ENCODE data around the gene KRT10.
"Not testable (repeated sequence)": the region's sequence is repeated elsewhere in the genome, so short reads cannot be mapped to it uniquely, and the experiment has no call there.

Gene KRT10

DNA sequence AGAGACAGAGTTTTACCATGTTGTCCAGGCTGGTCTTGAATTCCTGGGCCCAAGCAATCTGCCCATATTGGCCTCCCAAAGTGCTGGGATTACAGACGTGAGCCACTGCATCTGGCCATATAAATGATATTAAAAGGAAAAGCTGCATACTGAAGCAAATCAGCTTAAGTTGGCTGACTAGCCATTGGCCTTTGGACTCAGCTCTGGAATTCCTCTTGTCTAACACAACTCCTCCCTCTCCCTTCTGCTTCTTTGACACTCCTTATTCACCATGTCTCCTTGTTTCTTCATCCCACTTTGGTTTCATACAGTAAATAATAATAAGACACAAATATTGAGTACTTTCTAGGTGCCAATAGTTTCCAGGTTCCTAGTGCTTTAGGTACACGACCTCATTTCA lies 37.1 kb upstream of the KRT10 start:
- TF ChIP-seq CTCF (IDR thresholded peaks at IDR 0.05) (no peak), ZFX (IDR thresholded peaks at IDR 0.05; ENCODE audit: borderline replicate concordance) (no peak)

DNA sequence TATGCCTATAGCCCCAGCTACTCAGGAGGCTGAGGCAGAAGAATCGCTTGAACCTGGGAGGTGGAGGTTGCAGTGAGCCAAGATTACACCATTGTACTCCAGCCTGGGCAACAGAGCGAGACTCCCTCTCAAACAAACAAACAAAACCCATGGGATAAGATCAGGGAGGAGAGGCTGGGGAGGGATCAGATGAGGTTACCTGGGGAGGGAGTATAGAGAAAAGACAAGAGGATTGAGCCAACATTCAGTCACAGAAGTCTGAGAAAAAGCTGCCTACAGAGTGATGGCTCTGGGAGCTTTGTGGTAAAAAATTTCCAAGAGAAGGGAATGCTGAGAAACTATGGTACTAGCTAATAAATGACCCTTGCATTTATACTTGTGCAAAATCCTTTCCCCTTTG lies 36.3 kb upstream of the KRT10 start:
- not testable (repeated sequence) for H3K27ac ChIP-seq

More for the DNA sequence above, 37.1 kb upstream of the KRT10 start:
- H3K27ac ChIP-seq: no peak overlapping the region

DNA sequence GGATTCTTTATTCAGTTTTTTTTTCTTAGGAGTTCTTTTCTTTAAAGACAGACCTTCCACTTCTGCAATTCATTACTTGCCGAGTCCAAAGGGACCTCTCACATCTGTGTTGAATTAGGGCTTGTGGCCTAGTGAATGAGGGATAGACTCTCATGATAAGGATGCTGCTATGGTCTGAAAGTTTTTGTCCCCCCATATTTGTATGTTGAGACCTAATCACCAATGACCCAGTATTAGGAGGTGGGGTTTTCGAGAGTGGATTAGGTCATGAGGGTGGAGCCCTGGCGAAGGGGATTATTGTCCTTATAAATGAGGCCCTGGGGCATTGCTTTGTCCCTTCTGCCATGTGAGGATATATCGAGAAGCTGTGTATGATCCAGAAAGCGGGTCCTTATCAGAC lies 35.1 kb upstream of the KRT10 start:
- no peak for TF ChIP-seq ZFX (IDR thresholded peaks at IDR 0.05; ENCODE audit: borderline replicate concordance)
- TF ChIP-seq CTCF (IDR thresholded peaks at IDR 0.05): no peak
- no peak overlapping the region for H3K27ac ChIP-seq

DNA sequence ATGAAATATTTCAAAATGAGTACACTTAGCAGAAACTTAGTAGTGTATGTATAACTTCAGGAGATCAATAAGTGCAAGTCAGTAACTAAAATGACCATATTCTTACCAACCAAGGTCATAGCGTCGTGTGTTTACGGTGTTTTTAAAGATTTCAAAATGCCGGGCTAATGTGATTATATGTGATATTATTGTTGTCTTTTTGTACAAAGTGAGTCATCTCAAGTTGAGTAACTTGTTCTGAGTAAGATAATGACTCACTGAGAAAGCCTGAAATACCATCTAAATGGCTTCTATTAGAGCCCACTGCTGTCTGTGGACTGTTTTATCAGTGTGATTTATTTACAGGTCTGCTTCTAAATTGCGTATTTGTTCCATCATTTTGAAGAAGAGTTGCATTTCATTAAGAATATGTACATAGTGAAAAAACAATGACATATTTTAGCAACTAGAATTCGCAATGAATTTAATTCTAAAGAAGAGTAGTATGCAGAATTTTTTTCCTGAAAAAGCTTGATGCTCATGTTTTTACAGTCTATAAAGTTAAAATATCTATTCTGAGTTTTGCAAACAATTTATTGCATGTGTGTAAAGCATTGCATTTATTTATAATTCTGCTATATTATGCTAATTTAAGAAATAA lies 31.9 kb upstream of the KRT10 start:
- no peak for TF ChIP-seq CTCF (IDR thresholded peaks at IDR 0.05)
- TF ChIP-seq ZFX (IDR thresholded peaks at IDR 0.05; ENCODE audit: borderline replicate concordance): no peak
- H3K27ac ChIP-seq: no peak overlapping the region

- H3K27ac ChIP-seq: no peak overlapping the region
- TF ChIP-seq CTCF (IDR thresholded peaks at IDR 0.05) (no peak), ZFX (IDR thresholded peaks at IDR 0.05; ENCODE audit: borderline replicate concordance) (no peak)
Observed at GRCh38 chr17:40852364-40852763, 29.9 kb upstream of the KRT10 start.

DNA sequence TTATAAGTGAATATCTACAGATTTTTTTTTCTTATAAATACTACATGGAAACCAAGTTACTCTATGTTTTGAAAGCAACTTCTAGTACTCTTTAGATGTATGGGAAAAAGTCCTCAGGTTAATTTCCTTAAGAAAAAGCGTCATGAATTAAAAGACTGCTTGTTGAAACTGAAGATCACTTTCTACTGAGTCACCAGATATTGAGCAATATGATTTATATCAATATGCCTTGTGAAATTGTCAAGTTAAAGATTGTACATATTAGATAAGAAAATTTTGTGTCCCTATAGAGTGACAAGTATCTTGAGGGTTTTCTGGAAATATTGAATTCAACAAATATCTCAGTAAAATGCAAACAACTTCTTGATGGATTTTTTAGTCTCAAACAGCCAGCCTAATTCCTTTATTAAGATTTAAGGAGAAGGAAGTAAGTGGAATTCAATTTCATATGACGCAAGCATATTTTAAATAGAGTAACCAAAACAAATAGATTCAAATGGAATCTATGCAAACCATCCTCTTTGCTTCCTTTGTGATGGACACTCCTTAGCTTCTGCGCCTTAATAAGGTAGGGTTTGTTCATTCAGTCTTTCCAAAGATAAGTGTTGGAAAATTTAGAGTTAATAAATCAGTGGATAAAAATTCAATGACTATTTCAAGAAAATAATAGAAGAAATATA lies 28.0 kb upstream of the KRT10 start:
- no peak overlapping the region for H3K27ac ChIP-seq
- TF ChIP-seq CTCF (IDR thresholded peaks at IDR 0.05): no peak
- TF ChIP-seq ZFX (IDR thresholded peaks at IDR 0.05; ENCODE audit: borderline replicate concordance): no peak

DNA sequence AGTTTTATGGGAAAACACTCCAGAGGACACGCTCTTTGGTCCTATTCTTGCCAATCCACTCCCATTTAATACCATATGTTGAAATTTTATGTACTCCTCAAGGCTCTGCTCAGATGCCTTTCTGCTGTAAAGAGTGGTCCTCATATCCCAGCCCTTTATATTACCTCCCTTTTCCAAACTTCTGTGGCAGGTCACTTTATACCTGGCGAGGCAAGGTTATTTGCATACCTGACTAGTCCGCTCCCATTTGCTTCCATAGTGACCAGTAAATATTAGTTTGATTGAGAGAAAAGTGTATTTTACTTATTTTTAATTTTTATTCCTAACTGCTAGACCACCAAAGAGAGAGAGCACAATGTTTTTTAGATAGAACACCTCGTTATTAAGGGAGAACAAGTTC lies 27.3 kb upstream of the KRT10 start:
- TF ChIP-seq ZFX (IDR thresholded peaks at IDR 0.05; ENCODE audit: borderline replicate concordance): no peak
- TF ChIP-seq CTCF (IDR thresholded peaks at IDR 0.05): no peak
- no peak overlapping the region for H3K27ac ChIP-seq

Data from 22Rv1 (cell line).